Measurements from ENCODE around the gene RAB11FIP4. TPM values are rescaled to one million over a fixed set of nuclear protein-coding genes. Genes with fewer than 3 reads are reported as not detected.

The RAB11FIP4 gene
- total and polyA plus RNA-seq, 2 donors (not counting 3 experiments of a cell fraction or from before 2014, with no cell fraction given): 0.08 to 0.38 TPM

- H3K4me1 ChIP-seq (ENCODE audit: control insufficient read depth, extremely low read depth, insufficient read depth, low read length): no peaks in the 10 kb centered on the region
- no peak overlapping the region for H3K27ac ChIP-seq (ENCODE audit: insufficient read depth, low read depth, low read length)
- H4K20me1 ChIP-seq (replicated peaks; ENCODE audit: control insufficient read depth, extremely low read depth, insufficient read depth, low read length): no peaks in the 10 kb centered on the region
- no peak overlapping the region for H3K9ac ChIP-seq (replicated peaks; ENCODE audit: extremely low read depth, insufficient read depth, low read length)
- intact Hi-C loops (cut with micrococcal nuclease) (no loop called here), dilution Hi-C loops (cut with MboI; ENCODE audit: extremely low pct_ligation_motif_present, low sequenced_read_pairs) (no loop called here)
- FAIRE-seq (no peak), DNase-seq (ENCODE audit: low read depth, low spot score) (no peak)
- H3K9me3 ChIP-seq (replicated peaks; ENCODE audit: control insufficient read depth, insufficient read depth, low read length): no peaks in the 10 kb centered on the region
- no peaks in the 10 kb centered on the region for H3K27me3 ChIP-seq (ENCODE audit: control insufficient read depth in 2 of 2, insufficient read depth in 2 of 2, low read length in 2 of 2)
- H3K4me2 ChIP-seq (ENCODE audit: insufficient read depth, low read length): no peak overlapping the region
- peaks cover 0 to 5% of the 10 kb centered on the region in 2 experiments for H3K36me3 ChIP-seq (ENCODE audit: control insufficient read depth in 2 of 2, extremely low read depth in 1 of 2, insufficient read depth in 2 of 2, low read length in 2 of 2)
- H2AFZ ChIP-seq (ENCODE audit: low read depth, low read length): no peak overlapping the region
- CTCF ChIA-PET: interaction anchor here (0.7 to 1.2 kb wide), 3 partner anchors 12 to 87 kb away, joined by 3 to 5 read pairs (median 4); no protein-coding TSS in a partner anchor
- H3K4me3 ChIP-seq (replicated peaks in 1 of 3; ENCODE audit: insufficient read depth in 1 of 3, low read depth in 1 of 3, low read length in 3 of 3): no peak overlapping the region
- no peaks in the 10 kb centered on the region for H3K79me2 ChIP-seq (ENCODE audit: control insufficient read depth, insufficient read depth, low read length)
- H3K9me1 ChIP-seq (replicated peaks; ENCODE audit: control insufficient read depth, extremely low read depth, insufficient read depth, low read length): no peaks in the 10 kb centered on the region
- POLR2A ChIA-PET: no interaction called here
- no TSS peak for BruUV-seq (replicated peaks)
- TF ChIP-seq GATA2 (IDR thresholded peaks at IDR 0.05; ENCODE audit: insufficient read depth, insufficient read length, low read depth, low read length): no peak
- no peak for TF ChIP-seq MYC (IDR thresholded peaks at IDR 0.05; ENCODE audit: low read depth, low read length)
- TF ChIP-seq CTCF (IDR thresholded peaks at IDR 0.05; ENCODE audit: extremely low read depth in 1 of 2, insufficient read depth in 1 of 2, low read depth in 1 of 2, low read length in 2 of 2): no peak
- TF ChIP-seq EZH2 (IDR thresholded peaks at IDR 0.05; ENCODE audit: borderline replicate concordance, low read depth, low read length, severe bottlenecking): no peak
- TF ChIP-seq JUN (IDR thresholded peaks at IDR 0.05; ENCODE audit: borderline replicate concordance, insufficient read depth, insufficient read length, low read depth): no peak
- no peak for TF ChIP-seq FOS (IDR thresholded peaks at IDR 0.05; ENCODE audit: borderline replicate concordance, insufficient read depth, low read length)
- no peak for TF ChIP-seq POLR2A (IDR thresholded peaks at IDR 0.05; ENCODE audit: low read depth, low read length)
- TF ChIP-seq MAX (IDR thresholded peaks at IDR 0.05; ENCODE audit: insufficient read depth, insufficient read length): no peak
These were observed 25.4 kb upstream of the RAB11FIP4 start for GRCh38 chr17:31366088-31366487.
